HG03108 (cell line): ENCODE results near the gene RXRB.

Source experiments
- ATAC-seq: cut with Tn5 transposase; IDR thresholded peaks from one replicate; pipeline ENCODE4 v1.9.1; 2021; ENCODE audit warnings: moderate library complexity; ENCODE audit not compliant: unreplicated experiment

Gene RXRB

DNA sequence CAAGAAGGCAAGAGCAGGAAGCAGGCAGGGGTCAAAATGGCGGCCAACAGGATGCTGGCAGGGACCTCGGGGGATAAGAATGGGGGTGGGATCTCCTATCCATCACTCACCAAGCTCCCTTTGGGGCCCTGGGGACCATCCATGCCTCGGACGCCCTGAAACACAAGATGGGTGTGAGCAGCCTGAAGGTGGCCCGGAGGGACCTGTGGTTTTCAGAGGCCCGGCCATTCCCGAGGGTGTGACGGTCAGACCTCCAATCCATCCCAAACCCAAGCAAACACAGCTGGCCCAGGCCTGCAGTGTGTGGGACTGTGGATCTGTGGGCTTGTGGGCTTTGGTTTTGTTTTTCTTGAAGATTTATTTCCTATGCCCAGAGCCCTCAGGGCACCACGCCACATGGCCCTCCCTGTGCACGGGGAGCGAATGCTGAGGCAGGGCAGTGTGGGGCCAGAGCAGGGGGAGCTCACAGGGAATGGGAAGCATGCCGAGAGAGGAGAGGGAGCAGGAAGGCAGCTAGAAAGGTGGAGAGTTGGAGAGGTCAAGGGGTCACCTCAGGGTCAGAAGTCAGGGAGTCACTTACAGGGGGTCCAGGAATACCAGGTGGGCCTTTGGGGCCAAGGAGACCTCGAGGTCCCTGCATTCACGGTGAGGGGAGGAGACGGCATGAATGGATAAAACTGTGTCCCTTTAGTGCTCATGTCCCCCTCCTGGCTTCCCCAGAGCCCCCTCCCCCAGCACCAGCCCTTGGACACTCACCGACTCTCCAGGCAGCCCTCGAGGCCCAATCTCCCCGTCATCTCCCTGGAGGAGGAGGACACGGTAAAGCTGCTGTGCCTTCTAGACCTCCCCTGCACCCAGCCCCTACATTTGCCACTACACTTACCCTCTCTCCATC is 22.7 kb downstream of the RXRB start:
- ATAC-seq: no peak

DNA sequence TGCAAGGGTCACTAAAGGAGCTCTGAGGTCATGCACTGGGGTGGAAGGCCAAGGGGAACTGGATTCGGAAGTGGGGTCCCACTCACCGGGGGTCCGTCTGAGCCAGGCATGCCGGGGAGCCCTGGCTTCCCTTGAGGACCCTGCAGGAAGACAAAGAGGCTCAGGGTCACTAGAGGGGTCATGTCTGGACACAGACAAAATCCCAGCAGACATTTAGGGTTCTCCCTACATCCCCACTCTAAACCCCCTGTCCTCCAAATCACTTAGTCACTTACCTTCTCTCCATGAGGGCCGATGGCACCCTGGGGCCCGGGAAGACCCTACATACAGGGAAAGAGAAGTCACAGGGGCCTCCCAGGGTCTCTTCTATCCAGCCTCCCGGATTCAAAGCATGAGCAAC is 23.6 kb downstream of the RXRB start:
- ATAC-seq: no peak

DNA sequence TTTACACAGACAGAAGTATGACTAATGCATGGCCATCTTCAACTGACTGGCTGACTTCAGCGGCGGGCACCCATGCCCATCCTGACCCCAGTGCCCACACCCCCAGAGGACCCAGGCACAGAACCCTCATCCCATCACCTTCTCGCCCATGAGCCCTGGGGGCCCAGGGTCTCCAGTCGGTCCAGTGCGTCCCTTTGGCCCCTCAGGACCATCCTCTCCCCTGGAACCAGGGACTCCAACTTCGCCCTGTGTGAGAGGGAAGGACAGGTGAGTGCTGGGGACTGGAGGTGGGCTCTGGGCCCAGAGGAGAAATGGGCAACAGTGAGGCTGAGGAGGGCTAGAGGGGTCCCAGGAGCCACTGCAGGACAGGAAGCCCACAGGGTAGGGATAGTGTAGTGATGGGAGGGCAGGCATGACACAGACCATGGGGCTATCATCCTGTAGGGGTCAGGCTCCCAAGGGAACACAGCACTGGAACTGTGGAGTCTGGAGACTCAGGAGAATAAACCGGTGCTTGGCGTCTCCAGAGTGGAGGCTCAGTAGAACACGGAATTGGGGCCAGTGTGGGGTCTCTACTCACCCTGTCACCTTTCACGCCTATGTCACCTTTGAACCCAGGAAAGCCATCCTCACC is 24.9 kb downstream of the RXRB start:
- no peak for ATAC-seq

DNA sequence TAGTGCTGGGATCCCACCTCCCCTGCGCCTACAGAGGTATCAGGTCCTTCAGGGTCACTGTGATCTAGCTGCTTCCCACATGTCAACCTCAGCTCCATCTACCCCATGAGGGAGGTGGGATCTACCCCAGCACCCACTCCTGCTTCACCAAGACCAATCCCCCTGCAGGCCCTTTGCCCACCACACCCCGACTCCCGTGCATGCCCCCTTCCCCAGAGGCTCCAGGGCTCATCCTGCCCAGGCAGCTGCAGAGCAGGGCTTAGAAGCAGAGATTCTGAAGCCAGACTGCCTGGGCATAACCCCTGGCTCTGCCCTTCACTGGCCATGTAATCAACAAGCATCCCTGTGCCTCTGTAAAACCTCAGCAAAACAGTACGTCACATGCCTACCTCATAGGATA is 25.7 kb downstream of the RXRB start:
- ATAC-seq: no peak

DNA sequence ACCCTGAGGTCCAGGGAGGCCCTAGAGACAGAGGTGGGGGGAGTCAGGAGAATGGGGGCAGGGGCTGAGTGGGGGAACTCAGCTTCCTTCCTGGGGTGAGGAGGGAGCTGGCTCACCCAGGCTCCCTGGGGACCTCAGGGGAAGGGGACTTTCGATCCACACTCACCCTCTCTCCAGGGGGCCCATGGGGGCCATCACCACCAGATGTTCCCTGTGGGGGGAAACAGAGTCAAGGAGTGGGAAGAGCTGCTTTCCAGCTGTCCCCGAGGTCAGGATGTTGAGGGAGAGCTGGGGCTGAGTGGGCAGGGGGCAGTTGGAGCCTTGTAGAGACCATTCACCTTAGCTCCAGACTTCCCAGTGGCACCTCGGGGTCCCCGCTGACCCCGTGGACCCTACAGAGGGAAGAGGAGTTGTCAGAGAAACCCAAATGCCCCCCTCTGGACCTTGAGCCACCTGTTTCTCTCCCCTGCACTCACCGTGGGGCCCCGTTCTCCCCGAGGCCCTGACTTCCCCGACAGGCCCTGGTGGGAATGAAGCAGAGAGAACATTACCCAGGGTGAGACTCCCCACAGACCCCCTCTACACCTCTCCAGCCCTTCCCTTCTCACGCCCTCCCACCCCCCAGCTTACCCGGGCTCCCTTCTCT is 26.8 kb downstream of the RXRB start:
- ATAC-seq: no peak

DNA sequence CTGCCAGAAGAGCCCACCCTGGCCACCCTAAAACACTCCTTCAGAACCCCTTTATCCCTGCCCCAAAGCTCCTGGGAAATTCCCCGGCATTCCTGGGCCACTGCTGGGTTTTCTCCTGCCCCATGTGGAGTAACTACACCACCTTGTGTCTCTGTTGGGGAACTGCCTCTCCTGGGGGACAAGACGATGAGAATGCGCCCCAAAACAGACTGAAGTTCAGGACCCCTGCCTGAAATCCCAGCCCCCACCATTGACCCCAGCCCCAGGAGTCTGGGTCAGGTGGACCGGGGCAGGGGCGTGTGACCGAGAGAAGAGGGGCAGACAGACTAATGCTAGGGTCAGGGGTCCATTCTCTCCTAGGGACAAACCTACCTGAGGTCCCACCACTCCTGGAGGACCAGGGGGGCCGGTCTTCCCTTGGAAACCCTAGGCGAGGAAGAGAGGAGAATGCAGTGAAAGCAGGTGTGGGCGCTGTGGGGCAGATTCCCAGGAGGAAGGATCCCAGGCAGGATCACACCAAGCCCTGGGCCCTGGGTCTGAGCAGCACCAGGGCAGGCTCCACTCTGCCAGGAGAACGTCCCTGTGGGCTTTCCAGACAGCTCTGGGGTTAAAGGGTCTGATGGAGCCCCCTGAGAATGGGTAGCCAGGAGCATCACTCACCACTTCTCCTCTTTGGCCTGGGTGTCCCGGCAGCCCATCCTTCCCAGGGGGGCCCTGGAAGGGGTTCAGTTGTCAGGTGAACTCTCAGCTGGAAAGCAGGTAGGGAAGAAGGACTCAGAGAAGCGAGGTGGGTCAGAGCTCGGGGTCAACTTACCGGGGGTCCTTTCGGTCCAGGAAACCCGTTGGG is 27.6 kb downstream of the RXRB start:
- ATAC-seq: no peak

DNA sequence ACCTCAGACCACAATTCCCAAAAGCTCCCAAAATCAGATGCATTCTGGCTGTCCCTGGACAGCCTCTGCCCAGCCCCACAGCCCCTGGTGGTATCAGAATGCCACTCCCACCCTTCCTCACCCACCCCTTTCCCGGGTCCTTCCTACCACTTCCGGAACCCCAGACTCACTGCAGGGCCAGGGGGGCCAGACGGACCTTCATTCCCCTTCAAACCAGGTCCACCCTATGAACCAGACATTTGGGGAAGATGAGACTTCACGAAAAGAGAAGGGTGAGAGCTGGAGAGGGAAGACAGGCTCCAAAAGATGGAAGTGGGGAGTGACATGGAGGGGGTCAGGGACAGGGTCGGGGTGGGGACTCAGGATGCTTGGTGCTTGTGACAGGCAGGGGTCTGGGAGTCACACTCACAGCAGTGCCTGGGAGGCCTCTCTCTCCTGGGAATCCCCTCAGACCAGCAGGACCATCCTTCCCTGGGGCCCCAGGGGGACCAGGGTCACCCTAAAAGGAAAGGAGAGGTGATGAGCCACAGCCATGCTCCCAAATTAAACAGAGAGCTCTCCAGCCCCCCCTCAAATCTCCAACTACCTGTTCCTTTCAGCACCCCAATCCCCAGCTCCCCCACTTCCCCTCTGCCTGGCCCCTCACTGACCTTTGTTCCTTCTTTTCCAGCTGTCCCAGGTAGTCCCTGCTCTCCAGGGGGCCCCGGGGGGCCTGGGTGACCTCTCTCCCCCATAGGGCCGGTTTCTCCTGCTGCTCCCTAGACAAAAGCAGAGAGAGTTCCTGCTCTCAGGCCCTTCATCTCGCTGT is 28.4 kb downstream of the RXRB start:
- ATAC-seq: no peak

DNA sequence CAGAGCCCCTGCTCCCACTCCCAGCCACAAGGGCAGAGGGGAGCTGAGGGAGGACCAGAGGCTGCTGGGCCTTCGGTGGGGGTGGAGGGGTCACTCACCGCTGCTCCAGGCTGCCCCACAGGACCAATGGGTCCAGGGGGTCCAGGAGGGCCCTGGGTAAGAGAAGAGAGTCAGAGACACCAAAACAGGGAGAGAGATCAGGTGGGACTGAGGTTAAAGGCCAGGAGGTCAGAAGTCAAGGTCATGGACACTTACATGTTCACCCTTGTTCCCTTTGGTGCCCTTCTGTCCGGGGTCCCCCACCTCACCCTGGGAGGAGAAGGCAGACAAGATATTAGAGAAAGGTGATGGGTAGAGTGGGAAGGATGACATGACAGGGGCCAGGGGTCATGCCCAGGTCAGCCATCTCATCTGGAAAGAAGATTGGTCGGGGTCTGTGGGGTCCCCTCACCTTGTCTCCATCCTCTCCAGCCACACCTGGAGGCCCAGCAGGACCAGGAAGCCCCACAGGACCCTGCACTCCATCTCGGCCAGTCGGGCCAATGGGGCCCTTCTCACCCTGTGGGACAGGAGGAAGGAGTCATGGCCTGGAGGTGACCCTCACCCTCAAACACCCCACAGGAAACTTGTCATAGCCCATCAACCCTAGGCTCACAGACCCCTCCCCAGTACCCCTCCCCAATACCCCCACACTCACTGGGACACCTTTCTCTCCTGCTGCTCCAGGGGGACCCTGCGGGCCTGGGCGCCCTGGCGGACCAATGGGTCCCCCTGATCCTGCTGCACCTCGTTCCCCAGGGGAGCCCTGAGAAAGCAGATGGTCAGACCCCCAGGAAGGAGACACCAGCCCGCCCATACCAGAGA is 29.2 kb downstream of the RXRB start:
- ATAC-seq: no peak

DNA sequence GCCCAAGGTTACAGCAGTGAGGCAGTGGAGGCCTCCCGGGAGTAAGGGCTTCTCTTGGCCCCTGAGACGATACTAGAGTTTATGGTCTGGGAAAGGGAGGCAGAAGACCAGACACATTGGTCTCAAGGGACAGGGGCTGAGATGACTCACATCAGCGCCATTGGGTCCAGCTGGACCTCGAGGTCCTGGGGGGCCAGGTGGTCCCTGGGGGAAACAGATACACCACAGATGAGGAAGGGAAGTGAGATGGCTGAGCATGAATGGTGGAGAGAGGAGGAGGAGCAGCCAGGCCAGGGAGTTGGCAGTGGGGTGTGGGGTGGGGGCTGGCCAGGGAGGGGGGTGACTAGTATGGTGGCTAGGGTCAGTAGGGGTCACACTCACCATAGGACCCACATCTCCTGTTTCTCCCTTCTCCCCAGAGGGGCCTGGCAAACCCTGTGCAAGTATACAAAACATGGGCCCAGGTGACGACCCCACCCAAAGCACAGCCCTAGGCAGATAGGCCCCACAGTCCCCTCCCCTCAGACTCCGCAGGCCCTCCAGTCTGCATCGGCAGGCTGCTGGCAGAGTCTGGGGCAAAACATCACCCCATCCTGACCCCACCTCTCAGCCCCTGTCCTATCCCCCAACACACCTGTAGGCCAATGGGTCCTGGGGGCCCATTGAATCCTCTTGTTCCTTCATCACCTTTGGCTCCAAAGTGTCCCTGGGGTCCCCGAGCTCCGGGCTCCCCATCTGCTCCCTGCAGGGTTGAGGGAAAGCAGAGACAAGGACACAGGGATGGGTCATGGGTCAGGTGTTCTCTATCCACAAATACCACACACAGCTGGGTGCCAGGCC is 30.1 kb downstream of the RXRB start:
- ATAC-seq: no peak

DNA sequence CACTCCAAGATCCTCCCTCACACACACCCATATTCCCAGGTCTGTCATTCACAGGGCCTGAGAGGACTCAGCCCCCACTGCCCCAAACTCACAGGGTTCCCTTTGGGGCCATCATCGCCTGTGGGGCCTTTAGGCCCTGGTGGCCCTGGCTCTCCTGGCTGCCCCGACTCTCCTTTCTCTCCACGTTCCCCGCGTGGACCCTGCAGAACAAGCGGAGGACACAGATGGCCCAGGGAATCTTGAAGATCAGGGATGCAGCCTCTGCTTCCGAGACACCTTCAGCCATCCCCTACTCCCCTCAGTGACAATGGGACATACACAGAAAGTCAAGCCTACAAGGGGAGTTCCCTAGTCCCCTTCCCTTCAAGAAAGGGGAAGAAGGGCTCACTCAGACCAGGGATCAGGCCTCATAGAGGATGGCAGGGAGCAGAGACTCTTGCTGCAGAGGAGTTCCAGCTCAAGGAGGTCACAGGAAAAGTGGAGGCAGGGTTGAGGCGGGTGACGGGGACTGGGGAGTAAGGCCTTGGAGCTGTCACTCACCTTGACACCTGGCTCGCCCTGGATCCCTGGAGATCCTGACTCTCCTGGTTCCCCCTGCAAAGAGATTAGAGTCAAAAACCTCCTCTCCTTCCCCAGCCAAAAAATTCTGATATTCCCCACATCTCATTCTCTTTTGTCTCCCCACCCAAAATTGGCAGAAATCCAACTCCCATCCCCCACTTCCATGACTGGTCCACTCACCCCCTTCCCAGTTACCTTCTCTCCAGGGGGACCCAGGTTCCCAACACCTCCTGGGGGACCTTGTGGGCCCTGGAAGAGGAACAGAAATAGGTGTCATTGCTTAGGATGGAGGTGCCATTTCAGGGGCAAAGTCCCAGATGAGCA is 30.9 kb downstream of the RXRB start:
- ATAC-seq: no peak

DNA sequence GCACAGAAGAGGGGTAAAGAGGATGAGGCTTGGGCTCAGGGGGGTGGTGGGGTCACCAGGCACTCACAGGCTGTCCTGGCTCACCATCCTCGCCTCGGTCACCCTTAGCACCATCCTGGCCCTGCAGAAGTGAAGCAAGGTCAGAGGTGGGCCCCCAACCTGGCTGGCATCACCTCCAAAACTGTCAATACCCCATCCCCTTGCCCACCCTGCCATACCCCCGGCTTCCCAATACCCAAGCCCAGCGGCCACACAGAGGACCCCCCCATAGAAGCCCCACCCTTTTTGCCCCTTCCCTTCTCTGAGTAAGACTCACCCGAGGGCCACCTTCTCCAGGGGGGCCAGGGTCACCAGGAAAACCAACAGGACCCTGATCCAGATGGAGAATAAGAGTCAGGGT is 31.8 kb downstream of the RXRB start:
- no peak for ATAC-seq

DNA sequence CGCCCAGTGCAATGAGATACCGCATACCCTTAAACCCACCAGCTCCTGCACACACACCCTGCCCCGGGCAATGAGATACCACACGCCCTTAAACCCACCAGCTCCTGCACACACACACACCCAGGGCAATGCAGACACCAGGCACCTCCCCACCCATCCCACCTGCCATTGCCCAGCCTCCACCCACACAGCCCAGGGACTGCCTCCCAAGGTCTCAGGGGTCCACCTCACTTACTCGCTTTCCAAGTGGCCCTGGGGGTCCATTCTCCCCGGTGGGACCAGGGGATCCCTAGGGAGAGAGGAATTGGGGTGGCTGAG is 32.2 kb downstream of the RXRB start:
- no peak for ATAC-seq

DNA sequence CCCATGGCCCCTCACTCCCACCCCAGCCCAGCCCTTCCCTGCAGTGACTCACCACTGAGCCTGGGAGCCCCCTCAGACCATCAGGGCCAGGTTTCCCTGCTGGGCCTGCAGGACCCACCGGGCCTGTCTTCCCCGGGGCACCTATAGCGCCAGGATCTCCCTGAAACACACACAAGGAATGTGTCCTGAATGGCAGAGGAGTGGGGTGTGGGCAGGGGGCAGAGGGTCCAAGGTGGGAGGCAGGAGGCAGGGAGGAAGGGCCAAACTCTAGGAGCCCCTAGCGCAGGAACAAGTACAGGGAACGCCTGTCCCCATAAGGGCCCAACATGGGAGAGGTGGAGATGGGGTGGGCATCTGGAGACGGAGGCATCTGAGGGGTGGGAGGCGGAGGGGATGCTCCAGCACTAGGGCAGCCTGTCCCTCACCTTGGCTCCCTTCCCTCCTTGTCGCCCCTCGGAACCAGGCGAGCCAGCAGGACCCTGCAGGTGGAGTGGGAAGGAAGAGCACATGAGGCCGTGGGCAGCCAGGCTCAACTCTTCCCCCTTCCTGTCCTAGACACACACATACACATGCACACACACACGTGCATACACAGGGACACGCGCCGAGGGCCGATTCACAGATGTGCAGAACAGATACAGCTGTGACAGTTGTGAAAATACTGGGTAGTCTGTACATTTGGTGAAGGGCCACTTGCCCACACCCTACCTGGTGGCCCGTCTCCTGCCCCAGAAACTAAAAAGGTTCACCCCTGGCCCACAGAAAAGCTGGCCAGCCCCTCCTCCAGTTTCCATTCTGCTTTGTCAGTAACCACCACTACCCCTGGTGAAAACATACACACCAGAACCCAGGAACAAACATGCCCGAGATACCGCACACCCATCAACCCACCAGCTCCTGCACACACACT is 32.8 kb downstream of the RXRB start:
- ATAC-seq: no peak

DNA sequence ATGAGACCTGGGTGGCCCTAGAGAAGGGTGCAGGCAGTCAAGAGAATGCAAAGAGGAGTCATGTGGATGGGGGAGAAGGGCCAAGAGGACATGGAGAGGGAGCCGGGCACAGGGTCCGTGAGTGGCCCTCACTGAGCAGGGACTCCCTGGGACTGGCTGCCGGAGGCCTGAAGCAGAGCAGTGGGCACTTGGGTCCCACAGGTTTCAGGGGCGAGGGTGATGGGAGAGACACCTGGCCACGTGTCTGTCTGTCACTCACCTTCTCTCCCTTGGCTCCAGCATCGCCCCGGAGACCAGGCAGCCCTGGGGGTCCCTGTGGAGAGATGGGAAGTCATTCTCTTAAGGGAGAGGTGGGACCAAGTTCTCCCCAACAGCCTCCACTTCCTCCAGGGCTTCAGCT is 33.7 kb downstream of the RXRB start:
- no peak for ATAC-seq

DNA sequence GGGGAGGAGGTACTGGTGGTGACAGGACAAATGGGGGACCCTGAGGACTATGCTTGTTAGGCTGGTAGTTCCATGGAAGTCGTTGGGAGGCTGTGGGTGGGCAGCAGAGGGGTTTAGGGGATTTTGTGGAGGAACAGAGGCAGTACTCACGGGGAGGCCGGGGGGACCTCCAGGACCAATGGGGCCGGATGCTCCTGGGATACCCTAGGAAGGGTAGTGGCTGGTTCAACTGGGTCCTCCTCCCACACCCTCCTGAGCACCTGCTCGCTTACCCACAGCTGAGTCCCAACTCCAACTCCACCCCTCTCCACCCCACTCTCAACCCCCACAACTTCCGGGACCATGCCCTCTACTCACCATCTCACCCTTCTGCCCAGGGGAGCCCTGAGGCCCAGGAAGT is 34.1 kb downstream of the RXRB start:
- no peak for ATAC-seq

DNA sequence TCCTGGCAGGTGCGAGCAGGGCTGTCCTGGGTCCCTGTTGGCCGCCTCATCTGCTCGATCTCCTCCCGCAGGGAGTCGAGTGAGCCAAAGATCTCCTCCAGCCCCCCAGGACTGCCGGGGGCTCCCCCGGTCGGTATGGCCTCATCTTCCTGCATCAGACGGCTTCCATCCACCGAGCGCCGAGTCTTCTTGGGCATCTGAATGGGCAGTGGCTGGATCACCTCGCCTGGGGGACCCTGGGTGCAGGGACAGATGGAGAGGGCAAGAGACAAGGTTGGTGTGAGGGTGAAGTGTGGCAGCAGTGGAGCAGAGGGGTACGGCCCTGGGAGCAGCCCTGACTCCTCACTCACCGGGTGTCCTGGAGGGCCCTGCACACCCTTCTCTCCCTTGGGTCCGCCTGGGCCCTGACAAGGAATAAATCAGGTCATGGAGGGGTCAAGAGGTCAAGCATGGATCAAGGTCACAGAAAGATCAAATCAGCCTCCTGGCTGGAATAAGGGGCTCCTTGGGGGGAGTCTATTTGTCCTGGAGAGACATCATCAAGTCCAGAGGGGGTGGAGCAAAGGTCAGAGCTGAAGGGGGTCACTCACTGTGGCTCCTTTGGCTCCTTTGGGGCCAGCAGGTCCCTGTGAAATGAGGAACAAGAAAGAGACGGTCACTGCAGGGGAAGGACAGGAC is 34.7 kb downstream of the RXRB start:
- no peak for ATAC-seq
